ENCODE results near the gene CTSS.
"Not testable (repeated sequence)": the region's sequence is repeated elsewhere in the genome, so short reads cannot be mapped to it uniquely, and the experiment has no call there.

The CTSS gene

DNA sequence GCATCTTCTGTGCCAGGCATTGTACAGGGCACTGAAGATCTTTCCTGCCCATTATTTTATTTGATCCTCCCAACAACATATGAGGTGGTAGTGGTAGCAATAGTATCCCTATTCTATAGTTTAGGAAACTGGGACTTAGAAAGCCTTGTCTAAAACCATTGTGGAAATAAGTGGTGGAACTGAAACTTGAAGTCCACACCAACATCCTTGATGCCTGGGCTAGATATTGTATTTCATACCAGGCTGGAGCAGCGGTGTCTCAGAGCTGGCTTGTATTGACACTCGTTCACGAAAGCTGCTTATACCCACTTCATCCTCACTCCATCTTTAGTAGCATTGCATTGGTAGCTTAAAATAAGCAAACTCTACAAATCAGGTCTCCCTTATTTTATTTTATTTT lies 9.7 kb upstream of the CTSS start:
- no peak for DNase-seq (ENCODE audit: low read depth, low spot score)

DNA sequence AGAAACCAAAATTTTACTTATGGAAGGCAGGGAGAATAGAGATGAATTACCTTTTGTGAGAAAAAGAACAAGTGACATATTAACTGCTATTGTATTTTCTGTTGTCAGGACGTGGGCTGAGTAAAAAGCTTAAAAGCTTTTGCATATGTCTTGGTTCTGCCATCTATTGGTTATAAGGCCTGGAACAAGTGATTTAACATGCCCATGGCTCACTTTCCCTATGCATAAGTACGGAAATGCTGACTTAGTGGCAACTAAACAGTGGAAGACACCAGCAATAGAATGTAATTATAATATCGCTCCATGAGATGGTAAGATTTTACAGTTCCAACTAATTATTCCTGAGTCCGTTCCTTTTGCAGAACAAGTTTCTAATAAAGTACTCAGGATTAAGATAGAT lies 6.7 kb upstream of the CTSS start:
- no peak for DNase-seq (ENCODE audit: low read depth, low spot score)

GRCh38 chr1:150767704-150768103 lies 2.1 kb upstream of the CTSS start:
- not testable (repeated sequence) for DNase-seq (ENCODE audit: low read depth, low spot score)

DNA sequence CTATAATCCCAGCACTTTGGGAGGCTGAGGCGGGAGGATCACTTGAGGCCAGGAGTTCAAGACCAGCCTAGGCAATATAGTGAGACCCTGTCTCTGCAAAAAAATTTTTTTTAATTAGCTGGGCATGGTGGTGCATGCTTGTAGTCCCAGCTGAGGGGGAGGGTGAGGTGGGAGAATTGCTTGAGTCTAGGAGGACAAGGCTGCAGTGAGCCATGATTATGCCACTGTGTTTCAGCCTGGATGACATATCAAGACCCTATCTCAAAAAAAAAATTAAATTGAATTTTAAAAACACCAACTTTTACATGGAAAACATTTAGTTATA lies 361 bp upstream of the CTSS start:
- not testable (repeated sequence) for DNase-seq (ENCODE audit: low read depth, low spot score)

DNA sequence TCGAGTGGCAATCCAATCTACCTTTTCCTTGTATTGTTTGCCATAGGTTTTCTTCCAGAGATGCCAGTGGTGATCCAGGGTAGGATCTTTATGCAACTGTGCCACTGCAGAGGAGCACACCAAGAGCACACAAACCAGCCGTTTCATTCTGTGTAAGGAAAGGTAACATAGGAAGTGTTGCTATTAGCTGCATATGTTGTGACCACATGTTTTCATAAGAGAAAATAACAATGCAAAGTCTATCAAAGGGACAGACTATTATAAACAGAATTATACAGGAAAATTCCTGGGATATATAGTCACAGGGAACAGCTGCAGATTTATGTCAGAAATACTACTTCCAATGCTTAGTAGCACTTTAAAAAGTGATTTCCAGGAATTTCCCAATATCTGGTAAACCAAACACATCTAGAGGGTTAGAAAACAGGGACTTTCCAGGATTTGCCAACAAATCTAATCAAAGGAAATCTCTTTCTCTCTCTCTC lies 919 bp downstream of the CTSS start:
- no peak for DNase-seq (ENCODE audit: low read depth, low spot score)

- no peak for DNase-seq (ENCODE audit: low read depth, low spot score)
Observed at GRCh38 chr1:150763018-150763417, 2.6 kb downstream of the CTSS start.

DNA sequence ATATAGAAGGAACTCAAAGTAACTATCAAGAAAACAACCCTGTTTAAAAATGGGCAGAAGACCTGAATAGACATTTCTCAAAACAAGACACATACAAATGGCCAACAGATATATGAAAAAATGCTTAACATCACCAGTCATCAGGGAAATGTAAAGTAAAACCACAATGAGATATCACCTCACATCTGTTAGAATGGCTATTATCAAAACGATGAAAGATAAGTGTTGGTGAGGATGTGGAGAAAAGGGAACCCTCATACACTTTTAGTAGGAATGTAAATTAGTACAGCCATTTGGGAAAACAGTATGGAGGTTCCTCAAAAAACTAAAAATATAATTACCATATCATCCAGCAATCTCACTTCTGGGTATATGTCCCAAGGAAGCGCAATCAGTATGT lies 3.0 kb downstream of the CTSS start:
- DNase-seq (ENCODE audit: low read depth, low spot score) = no peak

DNA sequence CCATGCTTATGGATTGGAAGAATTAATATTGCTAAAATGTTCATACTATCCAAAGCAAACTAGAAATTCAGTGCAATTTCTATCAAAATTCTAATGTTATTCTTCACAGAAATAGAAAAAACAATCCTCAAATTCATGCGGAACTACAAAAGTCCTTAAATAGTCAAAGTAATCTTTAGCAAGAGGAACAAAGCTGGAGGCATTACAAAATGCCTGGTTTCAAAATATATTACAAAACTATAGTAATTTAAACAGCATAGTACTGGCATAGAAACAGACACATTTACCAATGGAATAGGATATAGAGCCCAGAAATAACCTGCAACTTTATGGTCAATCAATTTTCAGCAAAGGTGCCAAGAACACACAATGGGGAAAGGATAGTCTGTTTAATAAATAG lies 3.8 kb downstream of the CTSS start:
- no peak for DNase-seq (ENCODE audit: low read depth, low spot score)

GRCh38 chr1:150760013-150760412 lies 5.6 kb downstream of the CTSS start:
- no peak for DNase-seq (ENCODE audit: low read depth, low spot score)

DNA sequence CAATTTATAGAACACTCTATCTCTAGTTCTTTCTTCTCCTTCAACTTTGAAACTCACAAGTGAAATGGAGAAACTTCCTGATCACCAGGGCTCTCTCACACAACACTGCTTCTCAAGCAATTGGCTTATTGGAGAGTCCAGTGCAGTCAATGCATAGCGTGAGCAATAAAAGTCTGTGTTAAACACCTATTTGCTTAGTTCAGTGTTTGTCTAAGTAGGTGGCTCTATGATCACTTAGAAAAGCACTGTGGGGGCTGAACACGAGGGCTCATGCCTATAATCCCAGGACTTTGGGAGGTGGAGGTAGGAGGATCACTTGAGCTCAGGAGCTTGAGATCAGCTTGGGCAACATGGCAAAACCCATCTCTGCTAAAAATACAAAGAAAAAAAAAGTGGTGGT lies 12.2 kb downstream of the CTSS start:
- no peak for DNase-seq (ENCODE audit: low read depth, low spot score)

DNA sequence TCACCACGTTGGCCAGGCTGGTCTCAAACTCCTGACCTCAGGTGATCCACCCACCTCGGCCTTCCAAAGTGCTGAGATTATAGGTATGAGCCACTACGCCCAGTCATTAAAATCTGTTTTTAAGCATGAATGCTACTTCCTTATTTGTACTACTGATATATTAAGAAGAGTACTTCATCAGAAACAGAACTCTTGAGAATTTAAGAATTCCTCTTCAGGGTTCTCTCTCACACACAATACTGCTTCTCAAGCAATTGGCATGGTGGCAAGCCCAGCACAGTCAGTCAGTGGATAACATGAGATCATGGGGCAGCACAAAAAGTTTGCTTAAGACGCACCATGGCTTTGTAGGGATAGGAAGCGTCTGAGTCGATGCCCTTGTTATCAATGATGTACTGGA lies 14.1 kb downstream of the CTSS start:
- DNase-seq (ENCODE audit: low read depth, low spot score) = no peak

DNA sequence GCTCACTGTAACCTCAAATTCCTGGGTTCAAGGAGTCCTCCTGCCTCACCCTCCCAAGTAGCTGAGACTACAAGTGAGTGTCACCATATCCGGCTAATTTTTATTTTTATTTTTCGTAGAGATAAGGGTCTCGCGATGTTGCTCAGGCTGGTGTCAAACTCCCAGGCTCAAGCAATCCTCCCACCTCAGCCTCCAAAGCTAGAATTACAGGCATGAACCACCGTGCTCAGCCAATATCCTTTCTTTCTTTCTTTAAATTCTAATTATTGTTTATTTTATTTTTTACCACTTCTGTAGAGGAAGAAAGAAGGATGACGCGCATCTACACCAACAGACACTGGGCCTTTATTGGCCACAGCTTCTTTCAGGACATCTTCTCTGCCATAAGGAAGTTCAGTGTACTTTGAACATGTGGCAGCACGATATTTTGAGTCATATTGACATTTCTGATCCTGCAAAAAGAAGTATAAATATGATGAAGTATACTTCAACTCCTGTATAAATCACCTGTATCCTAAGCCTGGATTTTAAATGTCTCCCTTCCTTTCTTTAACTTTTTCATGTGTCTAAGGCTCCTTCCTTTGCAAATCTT lies 15.8 kb downstream of the CTSS start:
- no peak for DNase-seq (ENCODE audit: low read depth, low spot score)

- no peak for DNase-seq (ENCODE audit: low read depth, low spot score)
Observed at GRCh38 chr1:150748878-150749719, 16.5 kb downstream of the CTSS start.

- DNase-seq (ENCODE audit: low read depth, low spot score) = no peak
Observed at GRCh38 chr1:150730130-150730721, 35.4 kb downstream of the CTSS start.

- no peak for DNase-seq (ENCODE audit: low read depth, low spot score)
Observed at GRCh38 chr1:150724336-150724735, 41.2 kb downstream of the CTSS start.

DNA sequence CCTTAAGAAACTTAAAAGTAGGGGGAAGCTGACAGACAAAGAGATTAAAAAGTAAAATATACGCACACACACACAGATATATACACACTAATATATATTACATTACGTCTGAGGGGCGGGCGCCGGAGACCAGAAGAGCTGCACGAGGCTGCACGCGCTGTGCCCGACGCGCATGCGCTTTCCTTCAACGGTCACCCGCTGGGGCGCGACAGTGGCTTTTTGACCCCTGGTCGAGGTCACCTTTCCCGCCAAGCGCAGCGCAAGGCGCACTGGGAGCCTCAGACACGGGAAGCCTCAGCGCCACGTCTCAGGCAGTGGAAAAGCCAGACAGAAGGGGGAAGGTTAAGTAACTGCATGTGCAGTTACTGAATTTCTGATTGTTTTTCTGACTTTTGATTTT lies 44.9 kb downstream of the CTSS start, which contains the start of gene HORMAD1:
Gene HORMAD1, minus strand, starts transcription at position 193 of the 400 bp plus-strand sequence. CDS start 1,390 bp downstream, outside the sequence.
- DNase-seq (ENCODE audit: low read depth, low spot score) = no peak

GRCh38 chr1:150720098-150720497 lies 45.5 kb downstream of the CTSS start:
- DNase-seq (ENCODE audit: low read depth, low spot score) = no peak

DNA sequence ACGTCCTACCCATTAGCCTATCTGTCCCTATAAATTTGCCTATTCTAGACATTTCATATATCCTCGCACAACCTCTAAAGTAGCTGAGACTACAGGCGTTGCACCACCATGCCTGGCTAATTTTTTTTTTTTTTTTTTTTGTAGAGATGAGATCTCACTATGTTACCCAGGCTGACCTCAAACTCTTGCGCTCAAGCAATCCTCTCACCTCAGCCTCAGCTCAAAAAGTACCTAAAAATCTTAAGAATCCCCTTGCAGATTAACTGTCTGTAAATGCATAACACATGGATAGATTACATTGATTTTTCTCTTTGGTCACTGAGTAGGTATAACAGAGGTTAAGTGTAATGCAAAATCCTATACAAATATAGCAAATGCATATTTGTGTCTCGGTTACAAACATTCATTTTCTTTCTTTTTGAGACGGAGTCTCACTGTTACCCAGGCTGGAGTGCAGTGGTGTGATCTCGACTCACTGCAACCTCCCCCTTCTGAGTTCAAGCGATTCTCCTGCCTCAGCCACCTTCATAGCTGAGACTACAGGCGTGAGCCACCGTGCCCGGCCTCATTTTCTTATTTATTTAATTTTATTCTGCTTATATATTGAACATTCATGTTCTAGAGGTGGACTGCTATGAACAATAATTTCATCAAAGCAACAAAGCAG lies 47.2 kb downstream of the CTSS start:
- no peak for DNase-seq (ENCODE audit: low read depth, low spot score)

GRCh38 chr1:150709031-150709430 lies 56.5 kb downstream of the CTSS start:
- DNase-seq (ENCODE audit: low read depth, low spot score) = not testable (repeated sequence)

DNA sequence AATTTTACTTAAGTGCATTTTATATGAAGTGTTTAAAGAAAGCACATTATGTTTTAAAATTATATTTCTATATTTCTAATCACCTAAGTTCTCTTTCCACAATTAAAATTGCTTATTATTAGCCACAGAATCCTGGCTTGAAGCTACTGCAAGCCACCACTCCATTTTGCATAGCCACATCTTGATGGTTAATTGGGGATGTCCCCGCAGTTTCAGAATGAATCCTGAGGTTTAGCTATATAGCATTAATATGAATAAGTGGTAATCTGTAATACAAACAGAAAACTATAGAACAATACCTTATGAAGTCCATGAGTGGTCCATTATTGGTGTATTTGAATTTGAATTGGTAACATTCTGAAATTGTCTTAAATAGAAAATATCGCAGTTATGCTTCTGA lies 57.0 kb downstream of the CTSS start:
- DNase-seq (ENCODE audit: low read depth, low spot score) = no peak

- no peak for DNase-seq (ENCODE audit: low read depth, low spot score)
Observed at GRCh38 chr1:150706091-150706490, 59.5 kb downstream of the CTSS start.

DNA sequence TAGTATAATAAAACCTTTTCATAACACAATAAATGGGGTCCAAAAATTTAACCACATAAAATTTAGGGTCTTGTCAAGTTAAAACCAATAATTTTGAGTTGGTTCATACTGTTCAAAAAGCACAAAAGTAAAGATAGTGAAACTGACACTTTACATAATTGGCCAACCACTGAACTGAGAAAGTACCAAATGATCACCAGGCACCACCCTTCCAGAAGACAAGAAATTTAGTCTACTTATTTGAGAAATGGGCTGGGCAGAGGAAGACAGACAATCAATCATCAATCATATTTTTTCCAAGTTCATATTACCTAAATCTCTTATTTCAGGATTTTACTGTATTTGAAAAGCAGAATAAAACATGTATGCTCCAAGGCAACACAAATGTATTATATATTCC lies 62.2 kb downstream of the CTSS start:
- no peak for DNase-seq (ENCODE audit: low read depth, low spot score)

Data from activated naive CD8-positive, alpha-beta T cell treated with anti-CD3 and anti-CD28 coated beads, Interleukin-2, amount 50 U/mL, for 16 hours (primary cell).